Testis (tissue), 3 donors: ENCODE measurements around the gene OR2Z1. TPM values are rescaled to one million over a fixed set of nuclear protein-coding genes. Genes with fewer than 3 reads are reported as not detected.

Source experiments
- DNase-seq: peaks from one replicate; pipeline ENCODE4 v3.0.0-alpha.2; 2019
- H3K27ac ChIP-seq, 2 donors: fragments of 200-600 bp; sonication (generic); one replicate each; pipeline ENCODE4 v1.5.1; 2019
- H3K27me3 ChIP-seq: fragments of 200-600 bp; sonication (generic); one replicate; pipeline ENCODE4 v1.5.1; 2019
- H3K36me3 ChIP-seq: fragments of 200-600 bp; sonication (generic); one replicate; pipeline ENCODE4 v1.5.1; 2017; ENCODE audit warnings: low read depth; ENCODE audit errors: missing control alignments
- H3K4me1 ChIP-seq: fragments of 200-600 bp; sonication (generic); one replicate; pipeline ENCODE4 v1.5.1; 2019
- H3K4me3 ChIP-seq, 2 donors: fragments of 200-600 bp; sonication (generic); one replicate each; pipeline ENCODE4 v1.5.1; 2017 to 2019
- H3K9me3 ChIP-seq: fragments of 200-600 bp; sonication (generic); one replicate; pipeline ENCODE4 v1.5.1; 2017
- POLR2A ChIP-seq: fragments of 450-650 bp; IDR thresholded peaks from one replicate; pipeline ENCODE4 v1.6.1; 2017; ENCODE audit warnings: antibody characterized with exemption, mild to moderate bottlenecking, moderate library complexity
- WGBS, 2 donors: methylation state at CpG; one replicate each; pipeline ENCODE4 v1.1.5; 2018; 5-methylcytosine and 5-hydroxymethylcytosine counted together
- intact Hi-C: fragments of 100-400 bp; cut with DNase I; formaldehyde crosslinking; loops from one replicate; pipeline ENCODE4 v1.15.1; 2023; ENCODE audit warnings: low total_unique reads
- polyA plus RNA-seq: library from polyadenylated mRNA; stranded (reverse); fragments of 350-450 nt; fragmentation: Illumina TruSeq; extraction: RNeasy Lipid Tissue Mini Kit (QIAGEN cat#74804); gene quantifications from one replicate; pipeline ENCODE4 v1.2.3, GENCODE V29; 2014; ENCODE audit warnings: low read depth, low replicate concordance; ENCODE audit not compliant: insufficient read depth
- total RNA-seq, 2 donors: library from RNA; depleted of rRNA; stranded (reverse); fragments of >200 nt; gene quantifications; one replicate each; pipeline ENCODE4 v1.2.3, GENCODE V29; 2016
- TF ChIP-seq, protein P1 (sequence below), 3 experiments: fragments of 450-650 bp in 2 of 3; fragments of 200-600 bp in 1 of 3; sonication (generic) in 1 of 3; IDR thresholded peaks; one replicate each; pipeline ENCODE4 v1.5.1; 2016 to 2019; ENCODE audit warnings: antibody characterized with exemption in 3 of 3, mild to moderate bottlenecking in 2 of 3, moderate library complexity in 1 of 3

The OR2Z1 gene
- total and polyA plus RNA-seq, 3 donors from 2014 or later: 0.47 TPM; not detected in 2

DNA sequence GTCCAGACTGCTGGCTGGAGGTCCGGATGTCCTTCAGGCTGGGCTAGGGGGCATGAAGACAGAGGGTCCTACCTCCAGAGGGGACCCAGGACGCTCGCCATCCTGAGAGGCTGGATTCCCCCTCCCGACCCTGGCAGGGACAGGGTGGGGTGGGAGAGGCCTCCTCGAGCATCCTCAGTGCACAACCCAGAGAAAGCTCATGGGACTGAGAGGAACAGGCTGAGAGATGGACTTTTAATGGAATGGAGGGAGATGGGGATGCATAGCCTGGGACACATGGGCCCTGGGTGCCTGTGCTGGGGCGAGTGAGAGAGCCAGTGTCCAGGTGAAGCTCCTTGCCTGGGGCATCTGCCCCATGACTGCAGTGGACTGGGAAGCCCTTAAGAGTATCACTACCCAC is 25.9 kb upstream of the OR2Z1 start:
- no peaks in the 10 kb centered on the region for H3K27me3 ChIP-seq

DNA sequence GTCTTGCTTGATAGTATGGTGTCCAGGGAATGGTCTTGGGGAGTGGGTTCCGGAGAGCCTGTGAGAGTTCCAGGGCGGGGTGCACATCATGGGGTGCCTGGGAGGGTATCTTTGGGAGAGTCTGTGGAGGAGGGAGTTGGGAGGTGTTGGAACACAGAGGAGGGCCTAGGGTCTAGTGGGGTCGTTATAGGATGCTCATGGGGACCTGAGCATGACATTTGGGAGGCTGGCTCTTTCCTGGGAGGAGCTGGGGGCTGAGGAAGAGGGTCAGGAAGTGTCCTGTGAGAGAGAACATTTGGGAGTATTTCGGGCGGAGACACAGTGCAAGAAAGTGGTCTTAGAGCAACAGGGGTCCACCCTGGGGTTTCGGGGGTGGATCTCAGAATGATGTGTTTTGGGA is 25.5 kb upstream of the OR2Z1 start:
- DNase-seq: no peak
- no peak for TF ChIP-seq POLR2A
- TF ChIP-seq, protein P1, sequence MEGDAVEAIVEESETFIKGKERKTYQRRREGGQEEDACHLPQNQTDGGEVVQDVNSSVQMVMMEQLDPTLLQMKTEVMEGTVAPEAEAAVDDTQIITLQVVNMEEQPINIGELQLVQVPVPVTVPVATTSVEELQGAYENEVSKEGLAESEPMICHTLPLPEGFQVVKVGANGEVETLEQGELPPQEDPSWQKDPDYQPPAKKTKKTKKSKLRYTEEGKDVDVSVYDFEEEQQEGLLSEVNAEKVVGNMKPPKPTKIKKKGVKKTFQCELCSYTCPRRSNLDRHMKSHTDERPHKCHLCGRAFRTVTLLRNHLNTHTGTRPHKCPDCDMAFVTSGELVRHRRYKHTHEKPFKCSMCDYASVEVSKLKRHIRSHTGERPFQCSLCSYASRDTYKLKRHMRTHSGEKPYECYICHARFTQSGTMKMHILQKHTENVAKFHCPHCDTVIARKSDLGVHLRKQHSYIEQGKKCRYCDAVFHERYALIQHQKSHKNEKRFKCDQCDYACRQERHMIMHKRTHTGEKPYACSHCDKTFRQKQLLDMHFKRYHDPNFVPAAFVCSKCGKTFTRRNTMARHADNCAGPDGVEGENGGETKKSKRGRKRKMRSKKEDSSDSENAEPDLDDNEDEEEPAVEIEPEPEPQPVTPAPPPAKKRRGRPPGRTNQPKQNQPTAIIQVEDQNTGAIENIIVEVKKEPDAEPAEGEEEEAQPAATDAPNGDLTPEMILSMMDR (IDR thresholded peaks at IDR 0.05): no peak
- Histone ChIP-seq H3K36me3 (no peaks in the 10 kb centered on the region), H3K27ac (no peak overlapping the region), H3K4me3 (no peak overlapping the region), H3K4me1 (no peaks in the 10 kb centered on the region), H3K9me3 (no peaks in the 10 kb centered on the region), H3K27me3 (no peaks in the 10 kb centered on the region)
- intact Hi-C loops: no loop called here
- WGBS, 2 donors: 71 to 73% methylated on average over 6 of the region's 6 CpGs

More for the DNA sequence above, 25.9 kb upstream of the OR2Z1 start:
- WGBS, 2 donors: 65 to 77% methylated on average over 4 to 6 of the region's 6 CpGs
- Histone ChIP-seq H3K9me3 (no peaks in the 10 kb centered on the region), H3K4me3 (no peak overlapping the region), H3K27ac (no peak overlapping the region), H3K36me3 (no peaks in the 10 kb centered on the region), H3K4me1 (no peaks in the 10 kb centered on the region)
- no peak for DNase-seq
- intact Hi-C loops: no loop called here
- TF ChIP-seq, protein P1 (IDR thresholded peaks at IDR 0.05): no peak
- TF ChIP-seq POLR2A: no peak

DNA sequence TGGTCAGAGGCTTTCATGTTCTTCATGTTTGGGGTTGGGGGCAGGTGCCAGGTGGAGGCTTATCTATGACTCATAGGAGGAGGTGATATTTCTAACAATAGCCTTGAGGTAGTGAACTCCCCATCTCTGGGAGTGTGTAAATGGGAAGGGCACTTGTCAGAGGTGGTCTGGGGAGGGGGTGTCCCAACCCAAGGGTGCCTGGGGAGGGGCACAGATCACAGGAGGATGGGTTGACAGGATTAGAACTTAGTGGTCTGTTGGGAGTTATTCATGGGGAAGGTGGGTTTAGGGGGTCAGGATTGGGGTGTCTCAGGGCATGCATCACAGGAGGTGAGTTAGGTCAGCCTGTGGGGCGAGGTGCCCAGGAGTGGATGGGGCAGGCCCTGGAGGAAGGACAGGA is 24.4 kb upstream of the OR2Z1 start:
- TF ChIP-seq POLR2A: no peak
- TF ChIP-seq, protein P1 (IDR thresholded peaks at IDR 0.05): no peak
- H3K9me3 ChIP-seq: no peaks in the 10 kb centered on the region
- H3K27me3 ChIP-seq: no peaks in the 10 kb centered on the region
- no peaks in the 10 kb centered on the region for H3K36me3 ChIP-seq
- no peak for DNase-seq
- no peaks in the 10 kb centered on the region for H3K4me1 ChIP-seq
- no peak overlapping the region for H3K27ac ChIP-seq
- no peak overlapping the region for H3K4me3 ChIP-seq
- 33 to 43% methylated on average over 1 of the region's 1 CpG for WGBS, 2 donors
- intact Hi-C loops: no loop called here

DNA sequence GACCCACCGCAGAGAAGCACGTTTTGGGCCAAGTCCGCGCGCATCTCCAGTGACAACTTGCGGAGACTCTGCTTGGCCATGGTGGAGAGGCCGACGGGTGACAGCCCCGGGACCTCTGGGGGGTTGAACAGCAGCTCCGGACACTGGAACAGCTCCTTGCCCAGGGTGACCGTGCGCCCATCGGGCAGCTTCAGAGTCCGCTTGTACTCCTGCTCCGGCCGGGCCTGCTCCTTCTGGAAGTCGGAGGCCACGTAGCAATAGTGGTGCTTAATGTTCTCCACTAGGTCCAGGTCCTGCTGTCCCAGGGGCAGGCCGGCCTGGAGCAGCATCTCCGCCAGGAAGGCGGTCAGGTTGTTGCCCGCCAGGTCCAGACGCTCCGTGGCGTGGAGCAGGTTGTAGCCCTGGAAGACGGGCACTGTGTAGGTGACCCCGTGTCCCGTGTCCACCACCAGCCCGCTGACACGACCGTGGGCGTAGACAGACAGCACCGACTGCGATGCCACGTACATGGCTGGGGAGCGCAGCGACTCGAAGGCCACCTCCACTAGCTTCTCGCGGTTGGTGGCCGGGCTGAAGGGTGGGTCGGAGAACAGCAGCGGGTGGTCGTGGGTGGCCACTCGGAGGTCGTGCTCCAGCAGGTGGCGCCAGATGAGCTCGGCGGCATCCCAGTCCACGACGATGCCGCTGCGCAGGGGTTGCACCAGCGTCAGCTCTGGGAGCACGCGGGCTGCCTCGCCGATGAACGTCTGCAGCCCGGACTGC is 23.6 kb upstream of the OR2Z1 start:
- H3K36me3 ChIP-seq: no peaks in the 10 kb centered on the region
- no peaks in the 10 kb centered on the region for H3K9me3 ChIP-seq
- no peak for DNase-seq
- H3K4me1 ChIP-seq: no peaks in the 10 kb centered on the region
- H3K4me3 ChIP-seq: peak overlapping the region in 1 of 2 donors; percentile 23
- 61 to 74% methylated on average over 7 to 42 of the region's 60 CpGs for WGBS, 2 donors
- no peak for TF ChIP-seq POLR2A
- TF ChIP-seq, protein P1 (IDR thresholded peaks at IDR 0.05): no peak
- H3K27me3 ChIP-seq: no peaks in the 10 kb centered on the region
- H3K27ac ChIP-seq: no peak overlapping the region
- intact Hi-C loops: no loop called here
